G401 (cell line): ENCODE data around the gene LCN15. TPM values are rescaled to one million over a fixed set of nuclear protein-coding genes. Genes with fewer than 3 reads are reported as not detected.
A peak's percentile ranks its signal among the peaks of the same experiment; 100 is the strongest.
"Not testable (repeated sequence)": the region's sequence is repeated elsewhere in the genome, so short reads cannot be mapped to it uniquely, and the experiment has no call there.

Experiments
- DNase-seq: peaks from one replicate; pipeline ENCODE4 v3.0.0-alpha.2; 2015; ENCODE audit warnings: low spot score
- in situ Hi-C: cut with HindIII; loops from 2 replicates; pipeline ENCODE4 v1.10.0; 2016; ENCODE audit warnings: low sequenced_read_pairs, mixed read lengths
- total RNA-seq: library from RNA; depleted of rRNA; stranded (reverse); fragments of >200 nt; shearing (Covaris generic); gene quantifications from 2 replicates; pipeline ENCODE4 v1.2.3, GENCODE V29; 2014

LCN15 gene
- total RNA-seq, 1 experiment from 2014 or later, result not detected

- in situ Hi-C loops, result no loop called here
- no peak for DNase-seq
Observed at GRCh38 chr9:136796238-136796774, 32.0 kb upstream of the LCN15 start, which contains the start of gene CCDC183. Gene CCDC183 (plus strand): TSS chr9:136796338. CDS start chr9:136796398, 60 bp downstream.

- DNase-seq, result no peak
- in situ Hi-C loops, result no loop called here
Observed at GRCh38 chr9:136795000-136795348, 30.7 kb upstream of the LCN15 start.

GRCh38 chr9:136794281-136794999 is 30.1 kb upstream of the LCN15 start:
- in situ Hi-C loops, result no loop called here

GRCh38 chr9:136793086-136793946 is 29.0 kb upstream of the LCN15 start:
- in situ Hi-C loops, result no loop called here
- DNase-seq, result no peak

More at GRCh38 chr9:136794281-136794999, 30.1 kb upstream of the LCN15 start:
- DNase-seq, result no peak

- no peak for DNase-seq
- in situ Hi-C loops, result no loop called here
Observed at GRCh38 chr9:136792321-136793085, 28.2 kb upstream of the LCN15 start.

GRCh38 chr9:136791516-136792276 is 27.4 kb upstream of the LCN15 start:
- in situ Hi-C loops, result no loop called here
- peak; percentile 49 for DNase-seq

- in situ Hi-C loops, result no loop called here
- peak; percentile 99 for DNase-seq
Observed at GRCh38 chr9:136790640-136791515, 26.6 kb upstream of the LCN15 start, which contains the start of gene TMEM141. Gene TMEM141 (plus strand): TSS chr9:136791344. CDS start chr9:136791371, 27 bp downstream.

- no peak for DNase-seq
- in situ Hi-C loops, result no loop called here
Observed at GRCh38 chr9:136789523-136789937, 25.2 kb upstream of the LCN15 start.

- in situ Hi-C loops, DNase-seq: not testable (repeated sequence)
Observed at GRCh38 chr9:136788644-136789522, 24.6 kb upstream of the LCN15 start.

GRCh38 chr9:136787690-136788400 is 23.5 kb upstream of the LCN15 start:
- in situ Hi-C loops, result no loop called here
- peak; percentile 81 for DNase-seq

GRCh38 chr9:136786983-136787382 is 22.7 kb upstream of the LCN15 start:
- DNase-seq, in situ Hi-C loops: not testable (repeated sequence)

GRCh38 chr9:136786451-136786850 is 22.1 kb upstream of the LCN15 start:
- DNase-seq, result no peak
- in situ Hi-C loops, result no loop called here

GRCh38 chr9:136785565-136786355 is 21.4 kb upstream of the LCN15 start:
- in situ Hi-C loops, result not testable (repeated sequence)

GRCh38 chr9:136784997-136785361 is 20.7 kb upstream of the LCN15 start:
- in situ Hi-C loops, result no loop called here

More at GRCh38 chr9:136785565-136786355, 21.4 kb upstream of the LCN15 start:
- DNase-seq, result not testable (repeated sequence)

GRCh38 chr9:136784249-136784996 is 20.1 kb upstream of the LCN15 start:
- DNase-seq, result peak; percentile 74
- in situ Hi-C loops, result no loop called here

More at GRCh38 chr9:136784997-136785361, 20.7 kb upstream of the LCN15 start:
- DNase-seq, result no peak
